ENCODE measurements around the gene REPIN1. TPM values are rescaled to one million over a fixed set of nuclear protein-coding genes. Genes with fewer than 3 reads are reported as not detected.
A peak's percentile ranks its signal among the peaks of the same experiment; 100 is the strongest.

REPIN1 gene
- total RNA-seq, 1 experiment from 2014 or later = 155 TPM

- no peak for DNase-seq (ENCODE audit: low read depth)
Observed at GRCh38 chr7:150360363-150361058, 8.1 kb upstream of the REPIN1 start.

- no peak for DNase-seq (ENCODE audit: low read depth)
Observed at GRCh38 chr7:150361402-150361801, 7.2 kb upstream of the REPIN1 start.

- DNase-seq (ENCODE audit: low read depth) = no peak
Observed at GRCh38 chr7:150361807-150362621, 6.6 kb upstream of the REPIN1 start.

GRCh38 chr7:150363370-150363769 lies 5.3 kb upstream of the REPIN1 start:
- DNase-seq (ENCODE audit: low read depth) = peak; percentile 63

- DNase-seq (ENCODE audit: low read depth) = no peak
Observed at GRCh38 chr7:150363872-150364271, 4.8 kb upstream of the REPIN1 start.

- DNase-seq (ENCODE audit: low read depth) = no peak
Observed at GRCh38 chr7:150365194-150365593, 3.4 kb upstream of the REPIN1 start.

- DNase-seq (ENCODE audit: low read depth) = no peak
Observed at GRCh38 chr7:150365673-150366398, 2.8 kb upstream of the REPIN1 start.

- DNase-seq (ENCODE audit: low read depth) = no peak
Observed at GRCh38 chr7:150367677-150368095, 936 bp upstream of the REPIN1 start.

GRCh38 chr7:150368884-150369747 lies 494 bp downstream of the REPIN1 start:
- DNase-seq (ENCODE audit: low read depth) = peak; percentile 76

GRCh38 chr7:150369748-150370501 lies 1.3 kb downstream of the REPIN1 start:
- no peak for DNase-seq (ENCODE audit: low read depth)

- DNase-seq (ENCODE audit: low read depth) = peak; percentile 13
Observed at GRCh38 chr7:150370612-150371071, 2.0 kb downstream of the REPIN1 start.

GRCh38 chr7:150371131-150371995 lies 2.7 kb downstream of the REPIN1 start:
- DNase-seq (ENCODE audit: low read depth) = no peak

- DNase-seq (ENCODE audit: low read depth) = no peak
Observed at GRCh38 chr7:150371996-150372270, 3.3 kb downstream of the REPIN1 start.

GRCh38 chr7:150372271-150373048 lies 3.8 kb downstream of the REPIN1 start:
- no peak for DNase-seq (ENCODE audit: low read depth)

- no peak for DNase-seq (ENCODE audit: low read depth)
Observed at GRCh38 chr7:150373049-150373801, 4.6 kb downstream of the REPIN1 start.

- no peak for DNase-seq (ENCODE audit: low read depth)
Observed at GRCh38 chr7:150374026-150374425, 5.4 kb downstream of the REPIN1 start.

- no peak for DNase-seq (ENCODE audit: low read depth)
Observed at GRCh38 chr7:150374472-150374871, 5.8 kb downstream of the REPIN1 start.

Data from M059J (cell line).